Breast epithelium (tissue), 4 donors: ENCODE data around the gene CDC14B. TPM values are rescaled to one million over a fixed set of nuclear protein-coding genes. Genes with fewer than 3 reads are reported as not detected.

Experiments used
- DNase-seq, 2 donors: peaks; one replicate each; pipeline ENCODE4 v3.0.0-alpha.2; 2019; ENCODE audit warnings: low spot score in 2 of 2
- H3K27ac ChIP-seq, 2 donors: fragments of 200-600 bp; sonication (generic) in 1 of 2; one replicate each; pipeline ENCODE4 v1.5.1; 2016 to 2019; ENCODE audit warnings: mild to moderate bottlenecking in 1 of 2
- H3K27me3 ChIP-seq, 2 donors: fragments of 200-600 bp; sonication (generic) in 1 of 2; one replicate each; pipeline versions ENCODE4 v1.5.1 to v1.6.0; 2017 to 2019; ENCODE audit warnings: control low read depth in 1 of 2, mild to moderate bottlenecking in 1 of 2
- H3K36me3 ChIP-seq: fragments of 200-600 bp; one replicate; pipeline ENCODE4 v1.5.1; 2019
- H3K4me1 ChIP-seq, 2 donors: fragments of 200-600 bp; sonication (generic); one replicate each; pipeline ENCODE4 v1.5.1; 2016 to 2019; ENCODE audit warnings: control low read depth in 1 of 2
- H3K4me3 ChIP-seq, 3 donors: fragments of 200-600 bp; sonication (generic); 1 replicate in 2 of 3; 2 replicates in 1 of 3; pipeline ENCODE4 v1.5.1; 2016 to 2019; ENCODE audit warnings: mild to moderate bottlenecking in 3 of 3, moderate library complexity in 2 of 3
- H3K9me3 ChIP-seq, 2 donors: fragments of 200-600 bp; sonication (generic) in 1 of 2; one replicate each; pipeline ENCODE4 v1.5.1; 2016 to 2019; ENCODE audit warnings: control low read depth in 1 of 2
- POLR2A ChIP-seq: fragments of 450-650 bp; IDR thresholded peaks from one replicate; pipeline ENCODE4 v1.6.1; 2016; ENCODE audit warnings: antibody characterized with exemption, mild to moderate bottlenecking, moderate library complexity
- POLR2AphosphoS5 ChIP-seq, 3 donors: sonication (generic); formaldehyde crosslinking; IDR thresholded peaks; one replicate each; pipeline ENCODE4 v1.6.1; 2017; ENCODE audit warnings: antibody characterized with exemption in 3 of 3
- intact Hi-C: fragments of 100-400 bp; cut with DNase I; formaldehyde crosslinking; loops from one replicate; pipeline ENCODE4 v1.15.1; 2023; ENCODE audit warnings: low total_unique reads
- total RNA-seq, 3 donors: library from RNA; depleted of rRNA; stranded (reverse); fragments of >200 nt; gene quantifications; one replicate each; pipeline ENCODE4 v1.1.0, GENCODE V29; 2016
- TF ChIP-seq, protein P1 (sequence below), 3 donors: fragments of 450-650 bp; IDR thresholded peaks; one replicate each; pipeline ENCODE4 v1.5.1; 2016 to 2017; ENCODE audit warnings: antibody characterized with exemption in 3 of 3, mild to moderate bottlenecking in 3 of 3, moderate library complexity in 3 of 3

CDC14B gene
- total RNA-seq, 3 donors from 2014 or later = 22.0 to 33.4 (median 23.9) TPM

DNA sequence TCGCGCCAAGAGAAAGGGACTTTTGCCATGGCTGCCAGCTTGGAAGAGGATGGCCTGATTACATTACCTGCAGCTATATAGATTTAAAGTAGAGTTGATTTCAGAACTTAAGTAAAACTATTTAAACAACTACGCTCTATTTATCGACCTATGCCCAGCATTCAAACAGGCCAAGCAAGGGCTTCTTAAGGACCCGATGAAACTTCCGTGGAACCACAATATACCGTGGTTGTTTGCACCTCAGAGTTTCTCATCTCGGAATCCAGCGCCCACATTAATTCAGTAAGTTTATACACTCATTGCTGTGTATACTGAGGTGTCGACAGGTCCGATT, 505 bp upstream of the CDC14B start:
- TF ChIP-seq, protein P1, sequence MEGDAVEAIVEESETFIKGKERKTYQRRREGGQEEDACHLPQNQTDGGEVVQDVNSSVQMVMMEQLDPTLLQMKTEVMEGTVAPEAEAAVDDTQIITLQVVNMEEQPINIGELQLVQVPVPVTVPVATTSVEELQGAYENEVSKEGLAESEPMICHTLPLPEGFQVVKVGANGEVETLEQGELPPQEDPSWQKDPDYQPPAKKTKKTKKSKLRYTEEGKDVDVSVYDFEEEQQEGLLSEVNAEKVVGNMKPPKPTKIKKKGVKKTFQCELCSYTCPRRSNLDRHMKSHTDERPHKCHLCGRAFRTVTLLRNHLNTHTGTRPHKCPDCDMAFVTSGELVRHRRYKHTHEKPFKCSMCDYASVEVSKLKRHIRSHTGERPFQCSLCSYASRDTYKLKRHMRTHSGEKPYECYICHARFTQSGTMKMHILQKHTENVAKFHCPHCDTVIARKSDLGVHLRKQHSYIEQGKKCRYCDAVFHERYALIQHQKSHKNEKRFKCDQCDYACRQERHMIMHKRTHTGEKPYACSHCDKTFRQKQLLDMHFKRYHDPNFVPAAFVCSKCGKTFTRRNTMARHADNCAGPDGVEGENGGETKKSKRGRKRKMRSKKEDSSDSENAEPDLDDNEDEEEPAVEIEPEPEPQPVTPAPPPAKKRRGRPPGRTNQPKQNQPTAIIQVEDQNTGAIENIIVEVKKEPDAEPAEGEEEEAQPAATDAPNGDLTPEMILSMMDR (IDR thresholded peaks at IDR 0.05) = no peak
- TF ChIP-seq POLR2A (no peak), POLR2AphosphoS5 (IDR thresholded peaks at IDR 0.05) (no peak)
- Histone ChIP-seq H3K36me3 (no peaks in the 10 kb centered on the region), H3K4me3 (peak overlapping the region; percentile 45 to 89 (median 85)), H3K4me1 (peaks cover 0 to 4% of the 10 kb centered on the region in 2 donors), H3K9me3 (no peaks in the 10 kb centered on the region), H3K27ac (peak overlapping the region in 1 of 2 donors; percentile 76), H3K27me3 (no peaks in the 10 kb centered on the region)
- intact Hi-C loops = no loop called here
- no peak for DNase-seq

DNA sequence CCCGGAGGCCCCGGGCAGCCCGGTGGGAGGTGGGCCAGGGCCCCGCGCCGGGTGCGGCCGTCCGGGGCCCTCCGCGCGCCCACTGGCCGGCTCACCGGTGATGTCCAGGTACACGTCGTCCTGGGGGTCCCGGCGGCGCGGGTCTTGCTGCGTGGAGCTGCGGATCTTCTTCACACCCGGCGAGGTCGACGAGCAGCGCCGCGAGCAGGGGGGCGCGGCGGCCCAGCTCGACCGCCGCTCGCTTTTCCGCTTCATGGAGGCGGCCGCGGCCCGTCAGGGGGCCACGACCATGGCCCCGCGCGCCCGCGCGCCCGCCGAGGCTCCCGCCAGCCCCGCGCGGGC, 548 bp downstream of the CDC14B start:
- DNase-seq = no peak
- Histone ChIP-seq H3K36me3 (no peaks in the 10 kb centered on the region), H3K27ac (peak overlapping the region; percentile 83 to 87), H3K4me1 (peaks cover 0 to 4% of the 10 kb centered on the region in 2 donors), H3K9me3 (no peaks in the 10 kb centered on the region), H3K4me3 (peak overlapping the region; percentile 62 to 89 (median 85)), H3K27me3 (no peaks in the 10 kb centered on the region)
- intact Hi-C loops = no loop called here
- TF ChIP-seq, protein P1 (IDR thresholded peaks at IDR 0.05) = no peak
- TF ChIP-seq POLR2A (no peak), POLR2AphosphoS5 (IDR thresholded peaks at IDR 0.05) (no peak)

GRCh38 chr9:96618209-96619123, 1.2 kb downstream of the CDC14B start:
- intact Hi-C loops = no loop called here
- no peak for DNase-seq
- Histone ChIP-seq H3K36me3 (no peaks in the 10 kb centered on the region), H3K27ac (peak overlapping the region; percentile 83 to 87), H3K9me3 (no peaks in the 10 kb centered on the region), H3K27me3 (no peaks in the 10 kb centered on the region), H3K4me1 (peaks cover 0 to 4% of the 10 kb centered on the region in 2 donors), H3K4me3 (peak overlapping the region; percentile 62 to 89 (median 85))
- TF ChIP-seq, protein P1 (IDR thresholded peaks at IDR 0.05) = no peak
- no peak for TF ChIP-seq POLR2AphosphoS5 (IDR thresholded peaks at IDR 0.05)
- TF ChIP-seq POLR2A = no peak

- no peaks in the 10 kb centered on the region for H3K27me3 ChIP-seq
- peak overlapping the region; percentile 83 to 87 for H3K27ac ChIP-seq
- peak overlapping the region in 1 of 3 donors; percentile 85 for H3K4me3 ChIP-seq
- H3K9me3 ChIP-seq = no peaks in the 10 kb centered on the region
- no peak for DNase-seq
- TF ChIP-seq POLR2AphosphoS5 (IDR thresholded peaks at IDR 0.05) (no peak), POLR2A (no peak)
- TF ChIP-seq, protein P1 (IDR thresholded peaks at IDR 0.05) = no peak
- H3K4me1 ChIP-seq = peaks cover 0 to 4% of the 10 kb centered on the region in 2 donors
- H3K36me3 ChIP-seq = no peaks in the 10 kb centered on the region
- intact Hi-C loops = no loop called here
These were observed 2.0 kb downstream of the CDC14B start for GRCh38 chr9:96617439-96618185.
